ENCODE measurements around the gene MLPH.

The MLPH gene

DNA sequence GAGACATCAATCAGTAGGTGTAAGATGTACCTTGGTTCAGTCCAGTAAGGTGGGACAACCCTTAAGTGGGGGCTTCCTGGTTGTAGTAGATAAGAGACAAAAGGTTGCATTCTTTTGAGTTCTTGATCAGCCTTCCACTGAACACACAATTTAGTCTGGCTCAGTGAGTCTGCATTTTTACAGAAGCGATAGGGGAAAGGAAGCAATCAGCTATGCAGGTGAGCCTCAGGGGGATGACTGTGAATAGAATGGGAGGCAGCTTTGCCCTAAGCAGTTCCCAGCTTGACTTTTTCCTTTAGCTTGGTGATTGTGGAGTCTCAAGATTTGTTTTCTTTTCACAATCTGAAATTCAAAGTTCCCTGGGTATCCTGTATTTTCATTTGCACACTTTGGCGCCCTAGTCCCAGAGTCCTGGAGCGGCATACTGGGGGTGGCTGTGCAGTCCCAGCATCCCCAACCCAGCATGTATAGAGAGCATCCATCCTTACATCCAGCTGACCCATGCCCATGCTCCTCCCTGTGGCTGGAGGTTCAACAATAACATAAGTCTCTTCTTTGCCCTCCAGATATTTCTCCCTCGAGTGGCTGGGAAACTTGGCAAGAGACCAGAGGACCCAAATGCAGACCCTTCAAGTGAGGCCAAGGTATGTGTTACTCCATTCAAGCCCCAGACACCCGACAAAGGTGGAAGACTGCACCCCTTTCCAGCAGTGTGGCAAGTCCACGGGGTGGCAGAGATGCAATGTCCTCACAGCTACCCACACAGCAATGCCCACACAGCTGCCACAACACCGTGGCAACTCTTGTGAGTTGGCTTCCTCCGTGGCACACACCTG lies 59.2 kb downstream of the MLPH start:
- TF ChIP-seq EZH2phosphoT487 (conservative IDR thresholded peaks at IDR 0.05; ENCODE audit: low read length): no peak
- TF ChIP-seq, protein P1, sequence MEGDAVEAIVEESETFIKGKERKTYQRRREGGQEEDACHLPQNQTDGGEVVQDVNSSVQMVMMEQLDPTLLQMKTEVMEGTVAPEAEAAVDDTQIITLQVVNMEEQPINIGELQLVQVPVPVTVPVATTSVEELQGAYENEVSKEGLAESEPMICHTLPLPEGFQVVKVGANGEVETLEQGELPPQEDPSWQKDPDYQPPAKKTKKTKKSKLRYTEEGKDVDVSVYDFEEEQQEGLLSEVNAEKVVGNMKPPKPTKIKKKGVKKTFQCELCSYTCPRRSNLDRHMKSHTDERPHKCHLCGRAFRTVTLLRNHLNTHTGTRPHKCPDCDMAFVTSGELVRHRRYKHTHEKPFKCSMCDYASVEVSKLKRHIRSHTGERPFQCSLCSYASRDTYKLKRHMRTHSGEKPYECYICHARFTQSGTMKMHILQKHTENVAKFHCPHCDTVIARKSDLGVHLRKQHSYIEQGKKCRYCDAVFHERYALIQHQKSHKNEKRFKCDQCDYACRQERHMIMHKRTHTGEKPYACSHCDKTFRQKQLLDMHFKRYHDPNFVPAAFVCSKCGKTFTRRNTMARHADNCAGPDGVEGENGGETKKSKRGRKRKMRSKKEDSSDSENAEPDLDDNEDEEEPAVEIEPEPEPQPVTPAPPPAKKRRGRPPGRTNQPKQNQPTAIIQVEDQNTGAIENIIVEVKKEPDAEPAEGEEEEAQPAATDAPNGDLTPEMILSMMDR (IDR thresholded peaks at IDR 0.05; ENCODE audit: insufficient read depth, low read length, poor library complexity, severe bottlenecking): no peak
- no peak overlapping the region for H3K9ac ChIP-seq (ENCODE audit: low read length)
- no peaks in the 10 kb centered on the region for H3K36me3 ChIP-seq (ENCODE audit: low read length)
- H2AFZ ChIP-seq (ENCODE audit: low read depth, low read length, severe bottlenecking): no peak overlapping the region
- H3K79me2 ChIP-seq (ENCODE audit: insufficient read depth, low read length): no peaks in the 10 kb centered on the region
- H3K4me3 ChIP-seq (ENCODE audit: insufficient read depth, low read length, poor library complexity, severe bottlenecking): no peak overlapping the region
- H3K27me3 ChIP-seq (ENCODE audit: low read length): no peaks in the 10 kb centered on the region
- no peaks in the 10 kb centered on the region for H3K9me2 ChIP-seq (replicated peaks; ENCODE audit: insufficient read depth, low read length)
- no peaks in the 10 kb centered on the region for H4K20me1 ChIP-seq (ENCODE audit: low read depth, low read length)
- no peaks in the 10 kb centered on the region for H3K9me3 ChIP-seq (ENCODE audit: insufficient read depth, low read length)
- H3K27ac ChIP-seq (ENCODE audit: low read depth, low read length): no peak overlapping the region
- H3F3A ChIP-seq (ENCODE audit: insufficient read depth): no peaks in the 10 kb centered on the region
- H3K4me2 ChIP-seq (ENCODE audit: low read depth, low read length, poor library complexity, severe bottlenecking): no peak overlapping the region

DNA sequence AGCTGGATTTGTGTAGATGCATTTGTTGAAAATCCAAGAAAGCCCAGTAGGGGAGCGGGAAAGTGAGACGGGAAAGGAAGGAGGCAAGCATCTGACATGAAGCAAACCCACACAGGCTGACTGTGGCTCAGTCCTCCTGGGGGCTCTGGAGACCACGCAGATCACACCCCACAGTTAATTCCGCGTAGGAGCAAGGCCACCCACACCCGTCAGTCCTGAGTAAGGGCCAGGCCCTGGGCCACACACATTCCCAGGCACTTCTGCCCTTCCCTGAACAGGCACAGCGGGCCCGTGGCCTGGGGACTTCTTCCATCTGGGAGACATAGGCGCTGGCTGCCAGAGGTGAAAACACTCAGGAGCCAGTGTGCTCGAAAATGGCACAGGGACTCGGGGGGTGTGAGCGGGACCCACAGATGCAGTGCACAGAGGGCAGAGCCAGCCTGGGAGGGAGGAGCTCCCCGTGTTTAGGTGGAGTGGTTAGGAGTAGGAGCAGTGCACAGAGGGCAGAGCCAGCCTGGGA lies 59.9 kb downstream of the MLPH start:
- Histone ChIP-seq H3F3A (ENCODE audit: insufficient read depth) (no peaks in the 10 kb centered on the region), H3K27ac (ENCODE audit: low read depth, low read length) (no peak overlapping the region), H2AFZ (ENCODE audit: low read depth, low read length, severe bottlenecking) (no peak overlapping the region), H3K4me3 (ENCODE audit: insufficient read depth, low read length, poor library complexity, severe bottlenecking) (no peak overlapping the region), H3K27me3 (ENCODE audit: low read length) (no peaks in the 10 kb centered on the region), H3K9ac (ENCODE audit: low read length) (no peak overlapping the region), H4K20me1 (ENCODE audit: low read depth, low read length) (no peaks in the 10 kb centered on the region), H3K9me3 (ENCODE audit: insufficient read depth, low read length) (no peaks in the 10 kb centered on the region), H3K79me2 (ENCODE audit: insufficient read depth, low read length) (no peaks in the 10 kb centered on the region), H3K4me2 (ENCODE audit: low read depth, low read length, poor library complexity, severe bottlenecking) (no peak overlapping the region), H3K36me3 (ENCODE audit: low read length) (no peaks in the 10 kb centered on the region), H3K9me2 (replicated peaks; ENCODE audit: insufficient read depth, low read length) (no peaks in the 10 kb centered on the region)
- TF ChIP-seq EZH2phosphoT487 (conservative IDR thresholded peaks at IDR 0.05; ENCODE audit: low read length): no peak
- TF ChIP-seq, protein P1 (IDR thresholded peaks at IDR 0.05; ENCODE audit: insufficient read depth, low read length, poor library complexity, severe bottlenecking): no peak

DNA sequence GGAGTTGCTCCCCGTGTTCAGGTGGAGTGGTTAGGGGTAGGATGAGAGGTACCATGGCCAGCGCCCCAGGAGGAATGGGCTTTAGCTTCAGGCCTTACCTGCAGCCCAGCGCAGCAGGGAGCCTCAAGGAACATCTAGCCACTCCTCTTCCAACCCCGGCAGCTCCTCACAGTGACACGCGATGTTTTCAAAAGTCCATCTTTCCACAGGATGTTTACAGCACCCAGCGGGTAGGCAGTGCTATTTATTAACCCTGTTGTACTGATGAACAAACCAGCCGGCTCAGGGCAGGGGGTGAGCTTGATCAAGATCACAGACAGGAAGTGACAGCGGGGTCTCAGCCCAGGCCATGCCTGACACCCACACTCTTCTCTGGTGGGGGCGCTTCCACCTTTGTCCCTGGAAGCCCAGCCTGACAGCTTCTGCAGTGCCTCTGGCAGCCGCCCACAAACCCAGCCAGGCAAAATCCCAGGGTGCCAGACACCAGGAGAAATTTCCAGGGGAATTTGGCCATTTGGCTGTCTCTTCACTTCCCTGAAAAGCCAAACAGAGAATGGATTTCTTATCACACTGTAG lies 60.9 kb downstream of the MLPH start:
- Histone ChIP-seq H3K9ac (ENCODE audit: low read length) (no peak overlapping the region), H3K36me3 (ENCODE audit: low read length) (no peaks in the 10 kb centered on the region), H3K4me3 (ENCODE audit: insufficient read depth, low read length, poor library complexity, severe bottlenecking) (no peak overlapping the region), H4K20me1 (ENCODE audit: low read depth, low read length) (no peaks in the 10 kb centered on the region), H3K4me2 (ENCODE audit: low read depth, low read length, poor library complexity, severe bottlenecking) (no peak overlapping the region), H2AFZ (ENCODE audit: low read depth, low read length, severe bottlenecking) (no peak overlapping the region), H3K9me2 (replicated peaks; ENCODE audit: insufficient read depth, low read length) (no peaks in the 10 kb centered on the region), H3F3A (ENCODE audit: insufficient read depth) (no peaks in the 10 kb centered on the region), H3K9me3 (ENCODE audit: insufficient read depth, low read length) (no peaks in the 10 kb centered on the region), H3K27me3 (ENCODE audit: low read length) (no peaks in the 10 kb centered on the region), H3K79me2 (ENCODE audit: insufficient read depth, low read length) (no peaks in the 10 kb centered on the region), H3K27ac (ENCODE audit: low read depth, low read length) (no peak overlapping the region)
- TF ChIP-seq, protein P1 (IDR thresholded peaks at IDR 0.05; ENCODE audit: insufficient read depth, low read length, poor library complexity, severe bottlenecking): no peak
